ENCODE measurements around the gene PCDHB16. TPM values are rescaled to one million over a fixed set of nuclear protein-coding genes. Genes with fewer than 3 reads are reported as not detected.
"Not testable (repeated sequence)": the region's sequence is repeated elsewhere in the genome, so short reads cannot be mapped to it uniquely, and the experiment has no call there.

PCDHB16 gene
- total and polyA plus RNA-seq, 7 experiments from 2014 or later: 0.08 TPM; not detected in 6

DNA sequence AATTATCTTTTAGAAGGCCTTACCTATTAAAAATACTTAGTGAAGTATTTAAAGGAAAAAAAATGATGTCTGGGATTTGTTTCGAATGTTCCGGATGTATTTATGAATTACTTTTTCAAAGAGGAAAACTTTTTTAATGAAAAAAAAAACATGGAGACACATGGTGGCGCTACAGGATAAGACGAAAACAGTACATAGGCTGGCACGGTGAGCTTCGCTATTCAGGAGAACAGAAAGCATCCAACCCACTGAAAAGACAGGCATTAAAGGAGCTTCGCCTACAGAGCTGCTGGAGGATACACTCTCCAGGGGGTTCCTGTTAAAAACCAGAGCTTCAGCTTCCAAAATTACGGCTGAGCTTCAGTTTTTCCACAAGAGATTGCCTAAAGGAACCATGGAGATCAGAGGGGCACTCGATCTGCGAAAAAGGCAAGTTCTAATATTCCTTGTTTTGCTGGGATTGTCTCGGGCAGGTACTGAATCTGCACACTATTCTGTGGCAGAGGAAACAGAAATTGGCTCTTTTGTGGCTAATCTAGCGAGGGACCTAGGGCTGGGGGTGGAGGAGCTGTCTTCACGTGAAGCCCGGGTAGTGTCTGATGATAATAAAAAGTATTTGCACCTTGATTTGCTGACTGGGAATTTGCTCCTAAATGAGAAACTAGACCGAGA lies 41.1 kb downstream of the PCDHB16 start, which contains the start of gene PCDHB14:
Gene PCDHB14 (plus strand): TSS at position 232 of the 672 bp plus-strand sequence. CDS start 163 bp downstream, at position 395.
- Mint-ChIP-seq H3K36me3 (peaks cover 0 to 31% (median 0%) of the 10 kb centered on the region in 5 donors), H3K27me3 (peaks cover 2 to 83% (median 67%) of the 10 kb centered on the region in 5 donors), H3K4me3 (peak within 1 kb of the TSS in 5 of 10 donors; percentile 37 to 65 (median 52)), H3K4me1 (peaks cover 0 to 9% (median 0%) of the 10 kb centered on the region in 7 donors), H3K27ac (no peak within 1 kb of the TSS), H3K9me3 (peaks cover 4 to 90% (median 28%) of the 10 kb centered on the region in 11 donors)
- Histone ChIP-seq H3K27ac (ENCODE audit: low read depth, low read length) (no peak within 1 kb of the TSS), H3K9me3 (ENCODE audit: control insufficient read depth in 2 of 3, low read length in 3 of 3) (peaks cover 0 to 20% (median 4%) of the 10 kb centered on the region in 3 experiments), H3K36me3 (ENCODE audit: control insufficient read depth in 2 of 3, insufficient read depth in 3 of 3, low read length in 3 of 3) (no peaks in the 10 kb centered on the region), H3K27me3 (ENCODE audit: control insufficient read depth in 2 of 2, insufficient read depth in 2 of 2, low read length in 2 of 2) (peaks cover 0 to 5% of the 10 kb centered on the region in 2 donors), H3K4me3 (ENCODE audit: low read length) (no peak within 1 kb of the TSS), H3K4me1 (ENCODE audit: control insufficient read depth in 2 of 2, insufficient read depth in 2 of 2, low read length in 2 of 2) (no peaks in the 10 kb centered on the region)
- CTCF ChIA-PET: interaction anchor here (0.5 to 1.3 kb wide), 3 partner anchors 23 to 341 kb away, joined by 3 read pairs; no protein-coding TSS in a partner anchor
- POLR2A ChIA-PET: interaction anchor here (0.7 kb wide), 1 partner anchor 64 kb away, joined by 5 read pairs; no protein-coding TSS in a partner anchor
- intact Hi-C loops (cut with micrococcal nuclease): loop anchor here (1.0 kb wide), 2 partner anchors 335 to 341 kb away; no protein-coding TSS in a partner anchor
- peak in 1 of 9 donors; percentile 7 for DNase-seq
- no peak for ATAC-seq

DNA sequence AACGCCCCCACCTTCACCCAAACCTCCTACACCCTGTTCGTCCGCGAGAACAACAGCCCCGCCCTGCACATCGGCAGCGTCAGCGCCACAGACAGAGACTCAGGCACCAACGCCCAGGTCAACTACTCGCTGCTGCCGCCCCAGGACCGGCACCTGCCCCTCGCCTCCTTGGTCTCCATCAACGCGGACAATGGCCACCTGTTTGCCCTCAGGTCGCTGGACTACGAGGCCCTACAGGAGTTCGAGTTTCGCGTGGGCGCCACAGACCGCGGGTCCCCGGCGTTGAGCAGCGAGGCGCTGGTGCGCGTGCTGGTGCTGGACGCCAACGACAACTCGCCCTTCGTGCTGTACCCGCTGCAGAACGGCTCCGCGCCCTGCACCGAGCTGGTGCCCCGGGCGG lies 42.7 kb downstream of the PCDHB16 start:
- H3K4me3 Mint-ChIP-seq: not testable (repeated sequence)
- H3K27me3 Mint-ChIP-seq: peaks cover 2 to 76% (median 57%) of the 10 kb centered on the region in 5 donors

DNA sequence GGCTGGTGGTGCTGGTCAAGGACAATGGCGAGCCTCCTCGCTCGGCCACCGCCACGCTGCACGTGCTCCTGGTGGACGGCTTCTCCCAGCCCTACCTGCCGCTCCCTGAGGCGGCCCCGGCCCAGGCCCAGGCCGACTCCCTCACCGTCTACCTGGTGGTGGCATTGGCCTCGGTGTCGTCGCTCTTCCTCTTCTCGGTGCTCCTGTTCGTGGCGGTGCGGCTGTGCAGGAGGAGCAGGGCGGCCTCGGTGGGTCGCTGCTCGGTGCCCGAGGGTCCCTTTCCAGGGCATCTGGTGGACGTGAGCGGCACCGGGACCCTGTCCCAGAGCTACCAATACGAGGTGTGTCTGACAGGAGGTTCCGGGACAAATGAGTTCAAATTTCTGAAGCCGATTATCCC lies 43.2 kb downstream of the PCDHB16 start:
- H3K9me3 ChIP-seq (ENCODE audit: control insufficient read depth in 2 of 3, low read length in 3 of 3); H3K4me1 ChIP-seq (ENCODE audit: control insufficient read depth in 2 of 2, insufficient read depth in 2 of 2, low read length in 2 of 2); H3K27ac Mint-ChIP-seq; POLR2A ChIA-PET; DNase-seq; H3K36me3 ChIP-seq (ENCODE audit: control insufficient read depth in 2 of 3, insufficient read depth in 3 of 3, low read length in 3 of 3); intact Hi-C loops (cut with micrococcal nuclease); H3K27me3 ChIP-seq (ENCODE audit: control insufficient read depth in 2 of 2, insufficient read depth in 2 of 2, low read length in 2 of 2); H3K4me1 Mint-ChIP-seq; H3K4me3 ChIP-seq (ENCODE audit: low read length); H3K27ac ChIP-seq (ENCODE audit: low read depth, low read length); ATAC-seq; CTCF ChIA-PET; H3K4me3 Mint-ChIP-seq: not testable (repeated sequence)
- H3K27me3 Mint-ChIP-seq: peaks cover 2 to 71% (median 52%) of the 10 kb centered on the region in 5 donors
- peaks cover 0 to 16% (median 0%) of the 10 kb centered on the region in 5 donors for H3K36me3 Mint-ChIP-seq
- H3K9me3 Mint-ChIP-seq: peaks cover 0 to 78% (median 23%) of the 10 kb centered on the region in 11 donors

More for the DNA sequence above, 42.7 kb downstream of the PCDHB16 start:
- ATAC-seq; H3K4me1 Mint-ChIP-seq; H3K36me3 ChIP-seq (ENCODE audit: control insufficient read depth in 2 of 3, insufficient read depth in 3 of 3, low read length in 3 of 3); H3K4me3 ChIP-seq (ENCODE audit: low read length); H3K9me3 ChIP-seq (ENCODE audit: control insufficient read depth in 2 of 3, low read length in 3 of 3); H3K27ac Mint-ChIP-seq; H3K27me3 ChIP-seq (ENCODE audit: control insufficient read depth in 2 of 2, insufficient read depth in 2 of 2, low read length in 2 of 2); H3K4me1 ChIP-seq (ENCODE audit: control insufficient read depth in 2 of 2, insufficient read depth in 2 of 2, low read length in 2 of 2); POLR2A ChIA-PET; DNase-seq; CTCF ChIA-PET; intact Hi-C loops (cut with micrococcal nuclease); H3K27ac ChIP-seq (ENCODE audit: low read depth, low read length): not testable (repeated sequence)
- peaks cover 0 to 80% (median 26%) of the 10 kb centered on the region in 11 donors for H3K9me3 Mint-ChIP-seq
- peaks cover 0 to 21% (median 0%) of the 10 kb centered on the region in 5 donors for H3K36me3 Mint-ChIP-seq

DNA sequence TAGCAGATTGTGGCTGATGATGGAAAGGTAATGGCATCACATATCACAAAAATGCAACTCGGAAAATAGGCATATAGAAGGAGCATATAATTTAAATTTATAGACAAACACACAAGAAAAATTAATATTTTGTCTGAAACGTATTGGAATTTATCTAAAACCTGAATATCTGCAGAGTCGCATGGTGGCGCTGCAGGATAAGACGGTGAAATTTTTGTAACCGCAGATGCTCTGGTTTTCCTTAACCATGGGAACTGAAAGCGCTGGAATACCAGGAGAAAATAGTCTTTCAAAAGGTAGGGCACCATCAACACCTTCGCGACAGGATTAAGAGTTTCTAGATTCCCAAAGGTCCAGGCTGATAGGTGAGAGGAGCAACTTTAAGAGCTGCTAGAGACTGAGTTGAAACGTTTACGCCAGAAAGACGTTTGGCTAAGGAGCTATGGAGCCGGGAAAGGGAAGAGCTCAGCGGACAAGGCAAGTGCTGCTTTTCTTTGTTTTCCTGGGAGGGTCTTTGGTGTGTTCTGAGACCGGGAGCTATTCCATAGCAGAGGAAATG lies 52.0 kb downstream of the PCDHB16 start:
- no peak overlapping the region for H3K4me3 ChIP-seq (ENCODE audit: low read length)
- Mint-ChIP-seq H3K36me3 (peaks cover 2 to 15% (median 4%) of the 10 kb centered on the region in 5 donors), H3K9me3 (peaks cover 5 to 82% (median 45%) of the 10 kb centered on the region in 11 donors), H3K4me1 (no peaks in the 10 kb centered on the region), H3K4me3 (peak overlapping the region in 1 of 10 donors; percentile 13), H3K27me3 (peaks cover 7 to 50% (median 41%) of the 10 kb centered on the region in 5 donors), H3K27ac (no peak overlapping the region)
- no peak overlapping the region for H3K27ac ChIP-seq (ENCODE audit: low read depth, low read length)
- H3K9me3 ChIP-seq (ENCODE audit: control insufficient read depth in 2 of 3, low read length in 3 of 3): peaks cover 0 to 24% (median 7%) of the 10 kb centered on the region in 3 experiments
- intact Hi-C loops (cut with micrococcal nuclease): loop anchor here in 1 of 2 donors (10.0 kb wide), 1 partner anchor 131 kb away; the partner anchor contains the start of gene PCDHGA5
- ChIA-PET CTCF (no interaction called here), POLR2A (no interaction called here)
- H3K4me1 ChIP-seq (ENCODE audit: control insufficient read depth in 2 of 2, insufficient read depth in 2 of 2, low read length in 2 of 2): no peaks in the 10 kb centered on the region
- ATAC-seq (no peak), DNase-seq (no peak)
- peaks cover 0 to 4% of the 10 kb centered on the region in 2 donors for H3K27me3 ChIP-seq (ENCODE audit: control insufficient read depth in 2 of 2, insufficient read depth in 2 of 2, low read length in 2 of 2)
- H3K36me3 ChIP-seq (ENCODE audit: control insufficient read depth in 2 of 3, insufficient read depth in 3 of 3, low read length in 3 of 3): no peaks in the 10 kb centered on the region

Other genes with a start within 250 kb of the PCDHB16 start
Only the 30 nearest of the 37 such genes appear.
- not detected for gene PCDHB1, start 131.0 kb upstream of the PCDHB16 start, total RNA-seq
- gene PCDHB1, start 131.0 kb upstream of the PCDHB16 start, polyA plus RNA-seq: not detected
- gene PCDHB2, start 87.8 kb upstream of the PCDHB16 start, total RNA-seq: under 1 TPM in 4 of 5 experiments, not detected in 1; 0.34 to 0.97 (median 0.72) TPM
- gene PCDHB2, start 87.8 kb upstream of the PCDHB16 start, polyA plus RNA-seq: not detected
- not detected for gene PCDHB3, start 81.9 kb upstream of the PCDHB16 start, total RNA-seq
- gene PCDHB3, start 81.9 kb upstream of the PCDHB16 start, polyA plus RNA-seq: not detected
- under 1 TPM in 1 of 5 experiments, not detected in 4; 0.19 TPM for gene PCDHB4, start 60.6 kb upstream of the PCDHB16 start, total RNA-seq
- not detected for gene PCDHB4, start 60.6 kb upstream of the PCDHB16 start, polyA plus RNA-seq
- gene PCDHB5, start 47.2 kb upstream of the PCDHB16 start, total RNA-seq: under 1 TPM in 4 of 5 experiments, not detected in 1; 0.11 to 0.41 (median 0.33) TPM
- not detected for gene PCDHB5, start 47.2 kb upstream of the PCDHB16 start, polyA plus RNA-seq
- not detected for gene PCDHB6, start 32.3 kb upstream of the PCDHB16 start, total RNA-seq
- not detected for gene PCDHB6, start 32.3 kb upstream of the PCDHB16 start, polyA plus RNA-seq
- not detected for gene PCDHB7, start 9.7 kb upstream of the PCDHB16 start, total RNA-seq
- not detected for gene PCDHB7, start 9.7 kb upstream of the PCDHB16 start, polyA plus RNA-seq
- not detected for gene PCDHB8, start 4.6 kb upstream of the PCDHB16 start, total RNA-seq
- not detected for gene PCDHB8, start 4.6 kb upstream of the PCDHB16 start, polyA plus RNA-seq
- 1 to 10 TPM in 1 of 5 experiments, not detected in 4; 1.2 TPM for gene PCDHB9, start 4.8 kb downstream of the PCDHB16 start, total RNA-seq
- not detected for gene PCDHB9, start 4.8 kb downstream of the PCDHB16 start, polyA plus RNA-seq
- gene PCDHB10, start 10.0 kb downstream of the PCDHB16 start, total RNA-seq: under 1 TPM in 1 of 5 experiments, not detected in 4; 0.12 TPM
- gene PCDHB10, start 10.0 kb downstream of the PCDHB16 start, polyA plus RNA-seq: not detected
- not detected for gene PCDHB11, start 17.2 kb downstream of the PCDHB16 start, total RNA-seq
- not detected for gene PCDHB11, start 17.2 kb downstream of the PCDHB16 start, polyA plus RNA-seq
- gene PCDHB12, start 26.3 kb downstream of the PCDHB16 start, total RNA-seq: not detected
- gene PCDHB12, start 26.3 kb downstream of the PCDHB16 start, polyA plus RNA-seq: not detected
- under 1 TPM in 1 of 5 experiments, not detected in 4; 0.08 TPM for gene PCDHB13, start 31.5 kb downstream of the PCDHB16 start, total RNA-seq
- gene PCDHB13, start 31.5 kb downstream of the PCDHB16 start, polyA plus RNA-seq: not detected
- gene PCDHB14, start 41.0 kb downstream of the PCDHB16 start, total RNA-seq: not detected
- gene PCDHB14, start 41.0 kb downstream of the PCDHB16 start, polyA plus RNA-seq: not detected
- under 1 TPM in 1 of 5 experiments, not detected in 4; 0.24 TPM for gene PCDHB15, start 63.0 kb downstream of the PCDHB16 start, total RNA-seq
- gene PCDHB15, start 63.0 kb downstream of the PCDHB16 start, polyA plus RNA-seq: not detected
- gene SLC25A2, start 121.7 kb downstream of the PCDHB16 start, total RNA-seq: 1 to 10 TPM in 1 of 5 experiments, under 1 TPM in 4; 0.27 to 1.1 (median 0.41) TPM
- under 1 TPM in 1 of 2 donors, not detected in 1; 0.34 TPM for gene SLC25A2, start 121.7 kb downstream of the PCDHB16 start, polyA plus RNA-seq
- 100 to 1,000 TPM in 2 of 5 experiments, 10 to 100 TPM in 3; 64.5 to 115 (median 84.9) TPM for gene TAF7, start 138.4 kb downstream of the PCDHB16 start, total RNA-seq
- gene TAF7, start 138.4 kb downstream of the PCDHB16 start, polyA plus RNA-seq: 100 to 1,000 TPM; 240 to 242 TPM
- under 1 TPM; 0.08 to 0.54 (median 0.17) TPM for gene PCDHGA1, start 148.1 kb downstream of the PCDHB16 start, total RNA-seq
- gene PCDHGA1, start 148.1 kb downstream of the PCDHB16 start, polyA plus RNA-seq: not detected
- gene PCDHGA2, start 156.4 kb downstream of the PCDHB16 start, total RNA-seq: under 1 TPM in 4 of 5 experiments, not detected in 1; 0.10 to 0.15 (median 0.11) TPM
- not detected for gene PCDHGA2, start 156.4 kb downstream of the PCDHB16 start, polyA plus RNA-seq
- gene PCDHGA3, start 161.4 kb downstream of the PCDHB16 start, total RNA-seq: under 1 TPM in 1 of 5 experiments, not detected in 4; 0.24 TPM
- gene PCDHGA3, start 161.4 kb downstream of the PCDHB16 start, polyA plus RNA-seq: not detected
- gene PCDHGB1, start 167.7 kb downstream of the PCDHB16 start, total RNA-seq: under 1 TPM in 1 of 5 experiments, not detected in 4; 0.24 TPM
- gene PCDHGB1, start 167.7 kb downstream of the PCDHB16 start, polyA plus RNA-seq: not detected
- under 1 TPM in 4 of 5 experiments, not detected in 1; 0.11 to 0.63 (median 0.18) TPM for gene PCDHGA4, start 172.6 kb downstream of the PCDHB16 start, total RNA-seq
- under 1 TPM in 1 of 2 donors, not detected in 1; 0.20 TPM for gene PCDHGA4, start 172.6 kb downstream of the PCDHB16 start, polyA plus RNA-seq
- gene PCDHGB2, start 177.6 kb downstream of the PCDHB16 start, total RNA-seq: 1 to 10 TPM in 1 of 5 experiments, under 1 TPM in 3, not detected in 1; 0.24 to 1.3 (median 0.36) TPM
- gene PCDHGB2, start 177.6 kb downstream of the PCDHB16 start, polyA plus RNA-seq: not detected
- under 1 TPM; 0.11 to 0.34 (median 0.24) TPM for gene PCDHGA5, start 181.8 kb downstream of the PCDHB16 start, total RNA-seq
- not detected for gene PCDHGA5, start 181.8 kb downstream of the PCDHB16 start, polyA plus RNA-seq
- gene PCDHGB3, start 187.9 kb downstream of the PCDHB16 start, total RNA-seq: under 1 TPM; 0.24 to 0.59 (median 0.43) TPM
- gene PCDHGB3, start 187.9 kb downstream of the PCDHB16 start, polyA plus RNA-seq: under 1 TPM in 1 of 2 donors, not detected in 1; 0.13 TPM
- under 1 TPM; 0.24 to 0.70 (median 0.35) TPM for gene PCDHGA6, start 191.5 kb downstream of the PCDHB16 start, total RNA-seq
- not detected for gene PCDHGA6, start 191.5 kb downstream of the PCDHB16 start, polyA plus RNA-seq
- gene PCDHGA7, start 200.4 kb downstream of the PCDHB16 start, total RNA-seq: under 1 TPM in 4 of 5 experiments, not detected in 1; 0.13 to 0.30 (median 0.19) TPM
- not detected for gene PCDHGA7, start 200.4 kb downstream of the PCDHB16 start, polyA plus RNA-seq
- gene PCDHGB4, start 205.3 kb downstream of the PCDHB16 start, total RNA-seq: under 1 TPM in 4 of 5 experiments, not detected in 1; 0.08 to 0.27 (median 0.24) TPM
- not detected for gene PCDHGB4, start 205.3 kb downstream of the PCDHB16 start, polyA plus RNA-seq
- gene PCDHGA8, start 210.2 kb downstream of the PCDHB16 start, total RNA-seq: under 1 TPM; 0.08 to 0.17 (median 0.13) TPM
- gene PCDHGA8, start 210.2 kb downstream of the PCDHB16 start, polyA plus RNA-seq: not detected
- under 1 TPM; 0.16 to 0.44 (median 0.42) TPM for gene PCDHGB5, start 215.6 kb downstream of the PCDHB16 start, total RNA-seq
- gene PCDHGB5, start 215.6 kb downstream of the PCDHB16 start, polyA plus RNA-seq: under 1 TPM; 0.09 to 0.49 TPM